ENCODE measurements around the gene SYT5. TPM values are rescaled to one million over a fixed set of nuclear protein-coding genes. Genes with fewer than 3 reads are reported as not detected.
A peak's percentile ranks its signal among the peaks of the same experiment; 100 is the strongest.

The SYT5 gene
- total RNA-seq, 1 donor from 2014 or later: 23.7 TPM

- Mint-ChIP-seq H3K36me3 (ENCODE audit: unreplicated experiment) (peaks cover 5% of the 10 kb centered on the region), H3K27ac (ENCODE audit: unreplicated experiment) (peak overlapping the region; percentile 5), H3K9me3 (ENCODE audit: unreplicated experiment) (peaks cover 3% of the 10 kb centered on the region), H3K4me1 (ENCODE audit: low read depth, unreplicated experiment) (peaks cover 3% of the 10 kb centered on the region), H3K4me3 (ENCODE audit: unreplicated experiment) (no peak overlapping the region), H3K27me3 (ENCODE audit: unreplicated experiment) (peaks cover 1% of the 10 kb centered on the region)
- DNase-seq: no peak
- TF ChIP-seq CTCF (IDR thresholded peaks at IDR 0.05; ENCODE audit: partially characterized antibody, unreplicated experiment): no peak
Observed at GRCh38 chr19:55131421-55131820, 48.7 kb downstream of the SYT5 start.

Small RNA genes lying within 50 kb of the gene (microRNA-seq; reads per million reads assigned to microRNA genes)
- not detected for gene MIR7975 (ENCODE audit: unreplicated experiment)

Other genes with a start within 250 kb of the SYT5 start
- not detected for gene NLRP7, start 232.8 kb downstream of the SYT5 start, total RNA-seq (ENCODE audit: unreplicated experiment)
- 34.2 TPM for gene NLRP2, start 213.9 kb downstream of the SYT5 start, total RNA-seq (ENCODE audit: unreplicated experiment)
- 0.42 TPM for gene GP6, start 142.0 kb downstream of the SYT5 start, total RNA-seq (ENCODE audit: unreplicated experiment)
- gene RDH13, start 117.1 kb downstream of the SYT5 start, total RNA-seq (ENCODE audit: unreplicated experiment): 17.9 TPM
- 114 TPM for gene EPS8L1, start 104.4 kb downstream of the SYT5 start, total RNA-seq (ENCODE audit: unreplicated experiment)
- gene PPP1R12C, start 62.7 kb downstream of the SYT5 start, total RNA-seq (ENCODE audit: unreplicated experiment): 150 TPM
- 19.3 TPM for gene TNNT1, start 31.1 kb downstream of the SYT5 start, total RNA-seq (ENCODE audit: unreplicated experiment)
- 3.3 TPM for gene TNNI3, start 22.6 kb downstream of the SYT5 start, total RNA-seq (ENCODE audit: unreplicated experiment)
- gene DNAAF3, start 13.7 kb downstream of the SYT5 start, total RNA-seq (ENCODE audit: unreplicated experiment): 2.4 TPM
- 7.4 TPM for gene PTPRH, start 29.2 kb upstream of the SYT5 start, total RNA-seq (ENCODE audit: unreplicated experiment)
- 7.6 TPM for gene TMEM86B, start 48.5 kb upstream of the SYT5 start, total RNA-seq (ENCODE audit: unreplicated experiment)
- 82.3 TPM for gene PPP6R1, start 78.7 kb upstream of the SYT5 start, total RNA-seq (ENCODE audit: unreplicated experiment)
- 41.5 TPM for gene HSPBP1, start 99.8 kb upstream of the SYT5 start, total RNA-seq (ENCODE audit: unreplicated experiment)
- gene BRSK1, start 103.7 kb upstream of the SYT5 start, total RNA-seq (ENCODE audit: unreplicated experiment): 223 TPM
- not detected for gene TMEM150B, start 145.1 kb upstream of the SYT5 start, total RNA-seq (ENCODE audit: unreplicated experiment)
- 105 TPM for gene KMT5C, start 159.6 kb upstream of the SYT5 start, total RNA-seq (ENCODE audit: unreplicated experiment)
- gene COX6B2, start 174.4 kb upstream of the SYT5 start, total RNA-seq (ENCODE audit: unreplicated experiment): 2.8 TPM
- gene GARIN5B, start 183.0 kb upstream of the SYT5 start, total RNA-seq (ENCODE audit: unreplicated experiment): 0.17 TPM
- gene IL11, start 190.2 kb upstream of the SYT5 start, total RNA-seq (ENCODE audit: unreplicated experiment): 18.1 TPM
- 3.7 TPM for gene TMEM190, start 196.5 kb upstream of the SYT5 start, total RNA-seq (ENCODE audit: unreplicated experiment)
- 1.3 TPM for gene TMEM238, start 204.0 kb upstream of the SYT5 start, total RNA-seq (ENCODE audit: unreplicated experiment)
- gene RPL28, start 205.6 kb upstream of the SYT5 start, total RNA-seq (ENCODE audit: unreplicated experiment): 1,087 TPM
- gene UBE2S, start 227.5 kb upstream of the SYT5 start, total RNA-seq (ENCODE audit: unreplicated experiment): 235 TPM

All from glutamatergic neuron (in vitro differentiated cells).